ENCODE measurements around the gene FLNC.

The FLNC gene

DNA sequence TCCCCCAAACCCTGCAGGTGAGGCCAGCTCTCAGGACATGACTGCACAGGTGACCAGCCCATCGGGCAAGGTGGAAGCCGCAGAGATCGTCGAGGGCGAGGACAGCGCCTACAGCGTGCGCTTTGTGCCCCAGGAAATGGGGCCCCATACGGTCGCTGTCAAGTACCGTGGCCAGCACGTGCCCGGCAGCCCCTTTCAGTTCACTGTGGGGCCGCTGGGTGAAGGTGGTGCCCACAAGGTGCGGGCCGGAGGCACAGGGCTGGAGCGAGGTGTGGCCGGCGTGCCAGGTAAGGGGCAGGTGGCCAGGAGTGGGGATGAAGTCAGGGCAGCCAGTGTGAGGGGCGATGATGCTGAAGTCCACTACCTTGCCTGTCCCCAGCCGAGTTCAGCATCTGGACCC lies 24.2 kb downstream of the FLNC start:
- TF ChIP-seq, protein P1, sequence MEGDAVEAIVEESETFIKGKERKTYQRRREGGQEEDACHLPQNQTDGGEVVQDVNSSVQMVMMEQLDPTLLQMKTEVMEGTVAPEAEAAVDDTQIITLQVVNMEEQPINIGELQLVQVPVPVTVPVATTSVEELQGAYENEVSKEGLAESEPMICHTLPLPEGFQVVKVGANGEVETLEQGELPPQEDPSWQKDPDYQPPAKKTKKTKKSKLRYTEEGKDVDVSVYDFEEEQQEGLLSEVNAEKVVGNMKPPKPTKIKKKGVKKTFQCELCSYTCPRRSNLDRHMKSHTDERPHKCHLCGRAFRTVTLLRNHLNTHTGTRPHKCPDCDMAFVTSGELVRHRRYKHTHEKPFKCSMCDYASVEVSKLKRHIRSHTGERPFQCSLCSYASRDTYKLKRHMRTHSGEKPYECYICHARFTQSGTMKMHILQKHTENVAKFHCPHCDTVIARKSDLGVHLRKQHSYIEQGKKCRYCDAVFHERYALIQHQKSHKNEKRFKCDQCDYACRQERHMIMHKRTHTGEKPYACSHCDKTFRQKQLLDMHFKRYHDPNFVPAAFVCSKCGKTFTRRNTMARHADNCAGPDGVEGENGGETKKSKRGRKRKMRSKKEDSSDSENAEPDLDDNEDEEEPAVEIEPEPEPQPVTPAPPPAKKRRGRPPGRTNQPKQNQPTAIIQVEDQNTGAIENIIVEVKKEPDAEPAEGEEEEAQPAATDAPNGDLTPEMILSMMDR (IDR thresholded peaks at IDR 0.05; ENCODE audit: extremely low read depth, missing control alignments) = no peak
- DNase-seq (ENCODE audit: low spot score) = no peak

DNA sequence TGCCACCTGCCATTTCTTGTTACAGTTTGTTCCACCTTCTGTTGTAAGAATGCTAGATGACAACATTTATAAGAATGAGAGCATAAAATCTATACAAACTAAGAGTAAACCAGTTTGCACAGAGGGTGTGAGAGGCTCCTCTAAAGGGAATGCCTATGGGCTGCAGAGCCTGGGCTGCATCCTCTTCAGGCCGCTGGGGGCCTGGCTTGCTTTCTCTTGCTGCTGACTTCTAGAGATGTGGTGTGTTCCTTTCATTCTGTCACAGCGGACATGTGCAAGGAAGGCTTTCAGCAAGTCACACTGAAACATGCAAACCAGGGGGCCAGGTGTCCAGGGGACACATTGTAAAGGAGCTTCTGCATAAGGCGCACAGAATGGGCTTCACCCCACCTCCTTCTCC lies 25.4 kb downstream of the FLNC start:
- no peak for DNase-seq (ENCODE audit: low spot score)
- TF ChIP-seq, protein P1 (IDR thresholded peaks at IDR 0.05; ENCODE audit: extremely low read depth, missing control alignments) = no peak

DNA sequence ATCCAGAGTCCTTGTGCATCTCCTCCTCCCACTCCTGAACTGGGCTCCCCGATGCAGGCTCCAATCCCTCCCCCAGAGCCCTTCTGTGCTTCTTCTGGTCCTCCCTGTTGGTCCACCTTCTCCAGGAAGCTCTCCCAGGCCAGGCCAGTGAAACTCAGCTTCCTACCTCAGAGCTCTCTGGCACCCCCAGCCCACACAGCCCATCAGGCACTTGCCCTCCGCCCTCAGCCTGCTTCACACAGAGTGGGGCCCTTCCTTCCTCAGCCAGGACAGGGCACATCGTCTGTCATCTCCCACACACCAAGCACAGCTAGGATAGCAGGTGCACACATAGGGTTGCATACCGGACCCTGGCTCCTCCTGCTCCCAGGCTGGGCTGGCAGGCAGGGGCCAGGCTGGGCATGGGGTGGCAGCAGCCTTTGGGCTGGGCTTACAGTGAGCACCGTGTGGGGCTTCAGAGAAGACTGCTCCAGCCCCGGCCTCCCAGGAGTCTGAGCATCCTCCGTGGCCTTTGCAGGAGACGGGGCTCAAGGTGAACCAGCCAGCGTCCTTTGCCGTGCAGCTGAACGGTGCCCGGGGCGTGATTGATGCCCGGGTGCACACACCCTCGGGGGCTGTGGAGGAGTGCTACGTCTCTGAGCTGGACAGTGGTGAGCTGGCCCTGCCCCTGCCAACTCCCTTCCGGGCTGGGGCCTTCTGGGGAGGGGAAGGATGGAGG lies 26.0 kb downstream of the FLNC start:
- DNase-seq (ENCODE audit: low spot score) = no peak
- TF ChIP-seq, protein P1 (IDR thresholded peaks at IDR 0.05; ENCODE audit: extremely low read depth, missing control alignments) = no peak

DNA sequence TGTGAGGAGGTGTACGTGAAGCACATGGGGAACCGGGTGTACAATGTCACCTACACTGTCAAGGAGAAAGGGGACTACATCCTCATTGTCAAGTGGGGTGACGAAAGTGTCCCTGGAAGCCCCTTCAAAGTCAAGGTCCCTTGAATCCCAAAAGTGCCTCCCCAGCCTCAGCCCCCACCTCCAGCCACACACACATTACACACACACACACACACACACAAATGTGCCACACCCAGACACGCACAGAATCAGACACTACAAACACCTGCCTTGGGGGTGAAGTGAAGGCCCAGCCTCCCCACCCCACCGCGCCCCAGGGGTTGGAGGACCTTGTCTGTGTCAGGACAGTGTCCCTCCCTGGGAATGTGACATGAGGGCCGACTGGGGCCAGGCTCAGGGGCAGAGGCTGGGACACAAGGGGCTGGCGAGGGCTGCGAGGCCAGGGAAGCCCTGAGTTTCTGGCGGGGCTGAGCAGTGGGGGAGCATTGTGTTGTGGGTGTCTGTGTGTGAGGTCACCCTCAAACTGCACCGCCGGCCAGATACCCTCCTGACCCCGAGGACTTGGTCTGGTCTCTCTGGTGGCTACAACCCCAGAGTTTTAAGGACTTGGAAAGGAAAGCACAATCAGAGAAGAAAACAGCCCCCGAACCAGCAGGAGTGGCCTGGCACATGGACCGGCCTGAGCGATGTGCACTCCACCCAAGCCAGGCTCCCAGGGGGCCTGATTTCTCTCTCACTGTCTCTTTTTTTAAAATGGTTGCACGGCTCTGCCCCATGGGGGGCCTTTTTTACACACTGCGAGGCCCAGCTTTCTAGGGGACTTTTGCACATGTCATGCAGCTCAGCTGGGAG lies 28.4 kb downstream of the FLNC start:
- DNase-seq (ENCODE audit: low spot score) = no peak
- TF ChIP-seq, protein P1 (IDR thresholded peaks at IDR 0.05; ENCODE audit: extremely low read depth, missing control alignments) = no peak

DNA sequence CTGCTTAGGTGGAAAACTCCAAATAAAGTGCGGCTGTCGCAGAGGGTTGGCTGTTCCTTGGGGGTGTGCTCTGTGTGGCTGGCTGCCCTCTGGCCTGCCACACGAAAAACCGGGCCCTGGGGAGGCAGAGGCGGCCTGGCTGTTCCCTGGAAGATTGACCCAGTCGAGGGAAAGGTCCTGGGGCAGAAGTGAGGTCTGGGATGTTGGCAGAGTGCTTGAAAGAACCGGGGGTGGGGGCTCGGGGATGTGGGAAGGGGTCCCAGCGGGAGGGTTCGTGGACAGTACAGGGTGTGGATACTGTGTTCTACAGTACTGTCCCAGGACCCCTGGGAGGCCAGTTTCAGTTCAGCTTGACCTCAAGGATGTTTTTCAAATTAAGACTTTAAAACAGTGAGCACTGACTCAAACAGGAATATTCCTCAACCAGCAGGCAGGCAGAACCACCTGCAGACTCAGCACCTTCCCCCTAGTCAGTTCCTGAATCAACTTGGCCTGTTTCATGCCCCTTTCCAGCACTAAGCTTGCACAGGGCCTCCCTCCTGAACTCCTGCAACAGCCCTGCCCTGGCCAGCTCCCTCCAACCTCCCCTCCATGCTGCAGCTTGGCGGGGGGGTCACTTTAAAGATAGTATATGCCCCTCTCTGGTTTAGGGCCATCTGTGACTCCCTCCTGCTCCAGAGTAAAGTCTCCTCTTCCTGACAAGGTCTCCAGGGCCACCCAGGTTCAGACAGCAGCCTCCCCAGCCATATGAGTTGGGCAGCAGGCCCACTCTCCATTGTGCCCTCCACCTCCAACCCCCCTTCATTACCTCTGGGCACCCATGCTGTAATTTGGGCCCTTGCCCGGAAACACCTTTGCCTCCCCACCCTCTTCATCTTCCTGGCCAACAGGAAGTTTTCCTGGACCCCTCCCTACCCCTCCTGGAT lies 29.3 kb downstream of the FLNC start:
- DNase-seq (ENCODE audit: low spot score) = no peak
- TF ChIP-seq, protein P1 (IDR thresholded peaks at IDR 0.05; ENCODE audit: extremely low read depth, missing control alignments) = no peak

DNA sequence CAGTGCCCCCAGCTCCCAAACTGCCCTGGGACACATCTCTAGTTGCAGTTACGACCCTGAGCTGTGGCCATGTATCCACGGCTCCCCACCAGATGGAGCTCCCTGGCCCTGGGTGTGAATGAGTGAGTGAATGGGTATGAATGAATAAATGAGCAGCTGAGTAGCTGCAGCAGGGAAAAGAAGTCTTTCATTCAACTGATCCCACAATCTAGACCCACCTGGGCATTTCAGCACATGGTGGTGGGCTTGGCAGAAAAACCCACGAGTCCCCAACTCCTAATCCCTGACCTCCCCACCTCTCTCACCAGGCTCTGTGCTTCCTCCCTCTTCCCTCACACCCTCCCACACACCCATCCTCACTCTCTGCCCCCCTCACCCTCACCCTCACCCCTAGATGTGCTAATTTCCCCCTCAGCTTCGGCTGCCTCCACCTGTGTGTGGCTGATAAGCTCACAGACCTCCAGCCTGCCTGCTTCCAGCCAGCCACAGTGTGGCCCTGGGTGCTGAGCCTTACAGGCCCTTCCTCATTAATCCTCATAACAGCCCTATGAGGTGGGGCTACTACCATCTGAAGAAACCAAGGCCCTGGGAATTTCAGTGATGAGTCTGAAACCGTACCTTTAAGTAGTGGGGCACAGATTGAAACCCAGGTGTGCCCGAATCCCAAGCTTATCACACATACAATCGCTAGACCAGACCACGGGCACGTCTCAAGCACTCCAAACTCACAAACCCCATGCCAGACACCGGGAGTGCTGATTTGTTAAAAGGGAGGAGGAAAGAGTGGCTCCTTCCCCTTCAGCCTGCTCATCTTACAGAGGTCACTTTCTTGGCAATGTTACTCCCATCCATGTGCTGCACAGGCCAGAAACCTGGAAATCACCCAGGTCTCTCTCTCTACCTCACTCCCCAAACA lies 30.2 kb downstream of the FLNC start:
- no peak for DNase-seq (ENCODE audit: low spot score)
- TF ChIP-seq, protein P1 (IDR thresholded peaks at IDR 0.05; ENCODE audit: extremely low read depth, missing control alignments) = no peak
